ENCODE results near the gene CRACR2A.

DNA sequence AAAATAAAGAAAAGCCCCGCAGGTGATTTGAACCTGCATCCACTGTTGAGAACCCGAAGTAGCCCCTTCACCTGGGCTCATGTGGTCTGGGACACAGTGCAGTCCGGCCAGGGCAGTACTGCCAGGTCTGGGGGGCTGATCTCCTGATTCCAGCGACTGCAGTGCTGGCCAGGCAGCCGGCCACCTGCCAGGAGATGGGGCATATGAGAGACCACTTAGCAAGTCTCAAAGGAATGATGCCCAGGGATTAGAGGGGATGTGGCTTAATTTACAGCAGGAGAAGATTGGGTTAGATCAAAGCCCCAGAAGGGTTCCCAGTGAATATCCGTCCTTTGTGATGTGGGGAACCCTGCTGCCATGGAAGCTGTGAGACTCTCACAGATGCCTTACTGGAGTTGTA is 148.6 kb downstream of the CRACR2A start:
- TF ChIP-seq EP300 (IDR thresholded peaks at IDR 0.05; ENCODE audit: low read depth), result no peak
- TF ChIP-seq, protein P1, sequence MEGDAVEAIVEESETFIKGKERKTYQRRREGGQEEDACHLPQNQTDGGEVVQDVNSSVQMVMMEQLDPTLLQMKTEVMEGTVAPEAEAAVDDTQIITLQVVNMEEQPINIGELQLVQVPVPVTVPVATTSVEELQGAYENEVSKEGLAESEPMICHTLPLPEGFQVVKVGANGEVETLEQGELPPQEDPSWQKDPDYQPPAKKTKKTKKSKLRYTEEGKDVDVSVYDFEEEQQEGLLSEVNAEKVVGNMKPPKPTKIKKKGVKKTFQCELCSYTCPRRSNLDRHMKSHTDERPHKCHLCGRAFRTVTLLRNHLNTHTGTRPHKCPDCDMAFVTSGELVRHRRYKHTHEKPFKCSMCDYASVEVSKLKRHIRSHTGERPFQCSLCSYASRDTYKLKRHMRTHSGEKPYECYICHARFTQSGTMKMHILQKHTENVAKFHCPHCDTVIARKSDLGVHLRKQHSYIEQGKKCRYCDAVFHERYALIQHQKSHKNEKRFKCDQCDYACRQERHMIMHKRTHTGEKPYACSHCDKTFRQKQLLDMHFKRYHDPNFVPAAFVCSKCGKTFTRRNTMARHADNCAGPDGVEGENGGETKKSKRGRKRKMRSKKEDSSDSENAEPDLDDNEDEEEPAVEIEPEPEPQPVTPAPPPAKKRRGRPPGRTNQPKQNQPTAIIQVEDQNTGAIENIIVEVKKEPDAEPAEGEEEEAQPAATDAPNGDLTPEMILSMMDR (IDR thresholded peaks at IDR 0.05), result no peak

All from transverse colon (tissue), 3 donors.